ENCODE data around the gene ZBTB40.

GRCh38 chr1:22524481-22524880 is 72.8 kb downstream of the ZBTB40 start:
- no peak for TF ChIP-seq POLR2AphosphoS5 (IDR thresholded peaks at IDR 0.05; ENCODE audit: low read depth, low read length)
- no peak for TF ChIP-seq REST (IDR thresholded peaks at IDR 0.05; ENCODE audit: insufficient read depth in 1 of 2, low read depth in 2 of 2, low read length in 2 of 2)
- TF ChIP-seq FOXP2 (optimal IDR thresholded peaks at IDR 0.05; ENCODE audit: borderline replicate concordance, extremely low read depth, extremely low read length, insufficient read depth): no peak
- no peak for TF ChIP-seq TAF1 (IDR thresholded peaks at IDR 0.05; ENCODE audit: borderline replicate concordance, insufficient read depth, low read length)
- no peak for TF ChIP-seq SIN3A (IDR thresholded peaks at IDR 0.05; ENCODE audit: borderline replicate concordance, insufficient read depth, low read length)

Measured in PFSK-1 (cell line).